GM23248 (cell line): ENCODE results near the gene UNC50.

Experiments used
- EZH2 ChIP-seq: fragments of 200-600 bp; sonication (generic); IDR thresholded peaks from 2 replicates; pipeline ENCODE4 v1.6.1; 2018; ENCODE audit warnings: antibody characterized with exemption, mild to moderate bottlenecking; ENCODE audit not compliant: insufficient read depth, poor library complexity, severe bottlenecking
- EZH2phosphoT487 ChIP-seq: fragments of 200-600 bp; sonication (generic); IDR thresholded peaks from 2 replicates; pipeline ENCODE4 v1.6.1; 2018; ENCODE audit warnings: antibody characterized with exemption, moderate library complexity, mild to moderate bottlenecking, low read depth; ENCODE audit not compliant: insufficient read depth

DNA sequence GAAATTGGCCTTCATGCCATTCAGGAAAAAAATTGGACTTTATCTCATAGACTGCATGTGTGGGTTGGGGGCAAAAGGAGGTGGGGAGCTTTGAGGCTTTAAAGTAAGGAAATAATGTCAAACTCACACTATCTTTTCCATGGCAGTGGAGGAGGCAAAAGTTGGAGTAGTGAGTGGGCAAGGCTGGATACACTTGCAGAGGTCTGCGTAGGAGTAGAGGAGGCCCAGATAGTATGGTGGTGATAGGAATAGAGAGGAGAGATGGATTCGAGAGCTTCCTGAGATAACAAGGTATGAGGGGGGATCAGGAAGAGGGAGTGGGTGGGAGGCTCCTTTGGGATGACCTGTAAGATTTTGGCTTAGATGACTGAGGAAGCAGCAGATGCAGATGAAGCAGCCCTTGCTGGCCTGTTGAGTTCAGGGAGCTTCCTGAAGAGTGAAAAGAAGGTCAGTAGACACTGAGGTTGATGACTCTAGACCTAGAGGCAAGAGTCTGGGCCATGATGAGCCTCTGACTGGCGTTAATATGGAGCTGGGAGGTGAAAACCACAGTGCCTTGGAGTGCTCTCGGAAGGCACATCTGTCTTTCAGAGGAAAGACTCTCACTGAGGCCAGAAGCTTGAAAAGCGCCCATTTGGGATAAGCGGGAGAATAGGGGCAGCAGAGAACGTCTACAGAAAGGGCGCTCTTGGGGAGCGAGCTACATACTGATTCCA, 5.8 kb downstream of the UNC50 start:
- TF ChIP-seq EZH2 (no peak), EZH2phosphoT487 (no peak)
